ENCODE measurements around the gene KDM1A.
"Not testable (repeated sequence)": the region's sequence is repeated elsewhere in the genome, so short reads cannot be mapped to it uniquely, and the experiment has no call there.

KDM1A gene

GRCh38 chr1:22978299-22978698 lies 41.0 kb upstream of the KDM1A start:
- DNase-seq (ENCODE audit: insufficient read length, low spot score) (no peak), FAIRE-seq (no peak)

GRCh38 chr1:22980471-22980790 lies 38.8 kb upstream of the KDM1A start:
- not testable (repeated sequence) for DNase-seq (ENCODE audit: insufficient read length, low spot score); FAIRE-seq

More at GRCh38 chr1:22978299-22978698, 41.0 kb upstream of the KDM1A start:
- no peak for TF ChIP-seq SPI1 (IDR thresholded peaks at IDR 0.05; ENCODE audit: low read depth, low read length)
- no peak for TF ChIP-seq TAF1 (IDR thresholded peaks at IDR 0.05; ENCODE audit: low read depth, low read length)
- no peak for TF ChIP-seq POLR2A (IDR thresholded peaks at IDR 0.05; ENCODE audit: low read depth, low read length)
- no peak for TF ChIP-seq PAX5 (IDR thresholded peaks at IDR 0.05; ENCODE audit: insufficient read depth, low read length, severe bottlenecking)
- TF ChIP-seq POU2F2 (IDR thresholded peaks at IDR 0.05; ENCODE audit: low read depth, low read length) = no peak
- TF ChIP-seq POLR2AphosphoS5 (IDR thresholded peaks at IDR 0.05; ENCODE audit: low read depth, low read length) = no peak

DNA sequence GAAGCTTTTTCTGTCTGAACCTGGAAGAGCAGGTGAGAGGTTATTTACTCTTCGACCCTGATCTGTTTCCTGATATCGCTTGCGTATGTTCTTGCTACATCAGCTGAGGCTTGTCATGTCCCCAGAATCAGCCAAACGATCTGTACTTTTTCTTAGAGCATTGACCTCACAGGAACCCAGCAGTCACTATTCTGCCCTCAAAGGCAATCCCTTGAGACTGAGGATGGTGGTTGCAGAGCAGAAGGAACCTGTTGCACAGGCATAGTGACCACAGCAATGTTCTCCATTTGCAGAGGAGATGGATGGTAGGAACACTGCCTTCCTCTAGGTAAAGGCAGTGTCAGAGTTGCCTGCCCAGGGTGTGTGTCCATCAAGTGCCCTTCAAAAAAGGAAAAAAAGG lies 35.3 kb upstream of the KDM1A start:
- DNase-seq (ENCODE audit: insufficient read length, low spot score) = no peak
- TF ChIP-seq POU2F2 (IDR thresholded peaks at IDR 0.05; ENCODE audit: low read depth, low read length) (no peak), SPI1 (IDR thresholded peaks at IDR 0.05; ENCODE audit: low read depth, low read length) (no peak), PAX5 (IDR thresholded peaks at IDR 0.05; ENCODE audit: insufficient read depth, low read length, severe bottlenecking) (no peak), POLR2A (IDR thresholded peaks at IDR 0.05; ENCODE audit: low read depth, low read length) (no peak), TAF1 (IDR thresholded peaks at IDR 0.05; ENCODE audit: low read depth, low read length) (no peak)
- no peak for FAIRE-seq

GRCh38 chr1:22992384-22992783 lies 26.9 kb upstream of the KDM1A start:
- not testable (repeated sequence) for DNase-seq (ENCODE audit: insufficient read length, low spot score); FAIRE-seq

GRCh38 chr1:22993220-22993795 lies 26.0 kb upstream of the KDM1A start:
- not testable (repeated sequence) for FAIRE-seq

GRCh38 chr1:22995774-22996173 lies 23.5 kb upstream of the KDM1A start:
- no peak for DNase-seq (ENCODE audit: insufficient read length, low spot score)
- TF ChIP-seq PAX5 (IDR thresholded peaks at IDR 0.05; ENCODE audit: insufficient read depth, low read length, severe bottlenecking) (no peak), POLR2A (IDR thresholded peaks at IDR 0.05; ENCODE audit: low read depth, low read length) (no peak), TAF1 (IDR thresholded peaks at IDR 0.05; ENCODE audit: low read depth, low read length) (no peak)
- FAIRE-seq = no peak

More at GRCh38 chr1:22993220-22993795, 26.0 kb upstream of the KDM1A start:
- not testable (repeated sequence) for DNase-seq (ENCODE audit: insufficient read length, low spot score)

DNA sequence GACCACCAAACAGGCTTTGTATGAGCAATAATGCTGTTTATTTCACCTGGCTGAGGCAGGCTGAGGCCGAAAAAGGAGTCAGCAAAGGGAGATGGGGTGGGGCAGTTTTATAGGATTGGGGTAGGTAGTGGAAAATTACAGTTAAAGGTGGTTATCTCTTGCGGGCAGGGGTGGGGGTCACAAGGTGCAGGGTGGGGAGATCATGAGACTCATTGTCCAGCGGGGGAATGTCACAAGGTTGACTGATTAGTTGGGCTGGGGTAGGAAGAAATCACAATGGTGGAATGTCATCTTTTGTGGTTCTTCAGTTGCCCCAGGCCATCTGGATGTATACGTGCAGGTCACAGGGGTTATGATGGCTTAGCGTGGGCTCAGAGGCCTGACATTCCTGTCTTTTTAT lies 21.7 kb upstream of the KDM1A start:
- not testable (repeated sequence) for FAIRE-seq; DNase-seq (ENCODE audit: insufficient read length, low spot score)

DNA sequence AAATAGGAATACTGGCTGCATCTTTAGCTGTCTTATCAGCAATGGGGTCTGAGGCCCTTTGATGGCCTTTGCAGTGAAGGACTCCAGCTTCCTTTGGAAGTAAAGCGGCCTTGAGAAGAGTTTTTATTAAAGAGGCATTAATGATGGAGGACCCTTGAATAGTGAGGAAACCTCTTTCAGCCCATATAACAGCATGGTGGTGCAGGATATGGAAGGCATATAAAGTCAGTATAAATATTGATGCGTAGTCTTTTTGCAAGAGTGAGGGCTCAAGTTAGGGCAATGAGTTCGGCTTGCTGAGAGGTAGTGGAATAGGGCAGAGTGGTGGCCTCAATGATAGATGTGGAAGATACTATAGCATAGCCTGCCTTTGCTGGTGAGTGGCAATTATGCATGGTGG lies 19.1 kb upstream of the KDM1A start:
- FAIRE-seq; DNase-seq (ENCODE audit: insufficient read length, low spot score): not testable (repeated sequence)

GRCh38 chr1:23002218-23002617 lies 17.1 kb upstream of the KDM1A start:
- DNase-seq (ENCODE audit: insufficient read length, low spot score); FAIRE-seq: not testable (repeated sequence)

DNA sequence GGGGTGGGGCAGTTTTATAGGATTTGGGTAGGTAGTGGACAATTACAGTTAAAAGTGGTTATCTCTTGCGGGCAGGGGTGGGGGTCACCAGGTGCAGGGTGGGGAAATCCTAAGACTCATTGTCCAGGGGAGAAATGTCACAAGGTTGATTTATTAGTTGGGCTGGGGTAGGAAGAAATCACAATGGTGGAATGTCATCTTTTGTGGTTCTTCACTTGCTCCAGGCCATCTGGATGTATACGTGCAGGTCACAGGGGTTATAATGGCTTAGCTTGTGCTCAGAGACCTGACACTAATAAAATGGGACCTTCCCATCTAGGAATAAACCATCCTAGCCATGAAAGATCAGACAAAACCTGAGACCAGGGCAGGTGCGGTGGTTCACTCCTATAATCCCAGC lies 15.2 kb upstream of the KDM1A start:
- FAIRE-seq (no peak), DNase-seq (ENCODE audit: insufficient read length, low spot score) (no peak)
- TF ChIP-seq TAF1 (IDR thresholded peaks at IDR 0.05; ENCODE audit: low read depth, low read length) = no peak

DNA sequence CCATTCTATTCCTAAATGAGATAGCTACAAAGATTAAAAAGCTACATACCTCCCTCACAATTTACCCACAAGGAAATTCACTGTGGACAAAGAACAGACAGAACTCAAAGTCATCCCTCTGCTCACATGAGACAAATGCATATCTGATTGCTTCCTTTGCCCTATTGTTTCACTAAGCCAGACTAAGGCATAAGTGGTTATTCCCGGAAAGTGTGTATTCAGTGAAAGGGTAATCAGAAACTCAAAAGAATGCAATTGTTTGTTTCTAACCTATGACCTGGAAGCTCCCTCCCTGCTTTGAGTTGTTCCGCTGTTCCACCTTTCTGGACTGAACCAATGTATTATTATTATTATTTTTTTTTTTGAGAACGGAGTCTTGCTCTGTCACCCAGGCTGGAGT lies 14.5 kb upstream of the KDM1A start:
- DNase-seq (ENCODE audit: insufficient read length, low spot score); FAIRE-seq: not testable (repeated sequence)

- TF ChIP-seq POU2F2 (IDR thresholded peaks at IDR 0.05; ENCODE audit: low read depth, low read length) (no peak), POLR2AphosphoS5 (IDR thresholded peaks at IDR 0.05; ENCODE audit: low read depth, low read length) (no peak), SPI1 (IDR thresholded peaks at IDR 0.05; ENCODE audit: low read depth, low read length) (no peak), PAX5 (IDR thresholded peaks at IDR 0.05; ENCODE audit: insufficient read depth, low read length, severe bottlenecking) (no peak), POLR2A (IDR thresholded peaks at IDR 0.05; ENCODE audit: low read depth, low read length) (no peak), TAF1 (IDR thresholded peaks at IDR 0.05; ENCODE audit: low read depth, low read length) (no peak)
- DNase-seq (ENCODE audit: insufficient read length, low spot score) (no peak), FAIRE-seq (no peak)
Observed at GRCh38 chr1:23007106-23007505, 12.2 kb upstream of the KDM1A start.

DNA sequence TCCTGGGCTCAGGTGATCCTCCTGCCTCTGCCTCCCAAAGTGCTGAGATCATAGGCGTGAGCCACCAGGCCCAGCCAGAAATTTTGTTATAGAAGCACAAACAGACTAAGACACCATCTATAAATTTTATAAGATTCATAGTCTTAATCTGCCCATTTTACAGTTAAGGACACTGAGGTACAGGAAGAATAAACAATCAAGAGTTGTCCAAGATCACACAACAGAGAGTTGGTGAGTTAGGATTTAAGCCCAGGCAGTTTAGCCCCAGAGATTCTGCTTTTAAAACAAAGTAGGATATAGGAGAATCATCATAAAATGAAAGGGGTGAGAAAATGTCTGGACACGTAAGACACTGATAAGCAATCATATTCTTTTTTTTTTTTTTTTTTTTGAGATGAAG lies 10.4 kb upstream of the KDM1A start:
- TF ChIP-seq POU2F2 (IDR thresholded peaks at IDR 0.05; ENCODE audit: low read depth, low read length) (no peak), TAF1 (IDR thresholded peaks at IDR 0.05; ENCODE audit: low read depth, low read length) (no peak), SPI1 (IDR thresholded peaks at IDR 0.05; ENCODE audit: low read depth, low read length) (no peak), PAX5 (IDR thresholded peaks at IDR 0.05; ENCODE audit: insufficient read depth, low read length, severe bottlenecking) (no peak), POLR2A (IDR thresholded peaks at IDR 0.05; ENCODE audit: low read depth, low read length) (no peak), POLR2AphosphoS5 (IDR thresholded peaks at IDR 0.05; ENCODE audit: low read depth, low read length) (no peak)
- no peak for DNase-seq (ENCODE audit: insufficient read length, low spot score)
- FAIRE-seq = no peak

DNA sequence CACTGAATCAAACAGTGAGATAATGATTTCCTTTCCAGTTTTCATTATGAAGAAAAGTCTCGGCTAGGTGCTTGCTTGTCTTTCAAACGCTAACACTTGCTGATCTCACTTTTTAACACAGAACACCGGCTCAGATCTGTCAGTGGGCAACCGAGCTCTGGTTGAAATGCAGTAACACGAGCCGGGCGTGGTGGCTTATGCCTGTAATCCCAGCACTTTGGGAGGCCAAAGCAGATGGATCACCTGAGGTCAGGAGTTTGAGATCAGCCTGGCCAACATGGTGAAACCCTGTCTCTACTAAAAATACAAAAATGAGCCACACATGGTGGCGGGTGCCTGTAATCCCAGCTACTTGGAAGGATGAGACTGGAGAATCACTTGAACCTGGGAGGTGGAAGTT lies 9.2 kb upstream of the KDM1A start:
- not testable (repeated sequence) for DNase-seq (ENCODE audit: insufficient read length, low spot score); FAIRE-seq

Data from GM12891 (cell line).